ENCODE results near the gene PROS1. TPM values are rescaled to one million over a fixed set of nuclear protein-coding genes. Genes with fewer than 3 reads are reported as not detected.
"Not testable (repeated sequence)": the region's sequence is repeated elsewhere in the genome, so short reads cannot be mapped to it uniquely, and the experiment has no call there.

The PROS1 gene
- total RNA-seq, 1 donor from 2014 or later, result 12.0 TPM

GRCh38 chr3:93979850-93980676 lies 6.4 kb upstream of the PROS1 start, which contains the start of gene ARL13B:
Gene ARL13B (plus strand): TSS chr3:93980155. CDS start chr3:93980424, 269 bp downstream.
- Mint-ChIP-seq H3K4me1 (peaks cover 31% of the 10 kb centered on the region), H3K4me3 (peak within 1 kb of the TSS; percentile 90), H3K36me3 (ENCODE audit: low read depth) (no peaks in the 10 kb centered on the region), H3K27me3 (ENCODE audit: low read depth) (no peaks in the 10 kb centered on the region), H3K9me3 (no peaks in the 10 kb centered on the region), H3K27ac (ENCODE audit: unreplicated experiment) (peak within 1 kb of the TSS; percentile 95)
- no peak for TF ChIP-seq CTCF (conservative IDR thresholded peaks at IDR 0.05)
- DNase-seq (ENCODE audit: low read depth, low spot score), result peak; percentile 85

- Mint-ChIP-seq H3K27me3 (ENCODE audit: low read depth) (no peaks in the 10 kb centered on the region), H3K4me3 (no peak overlapping the region), H3K4me1 (peaks cover 13% of the 10 kb centered on the region), H3K36me3 (ENCODE audit: low read depth) (peaks cover 9% of the 10 kb centered on the region), H3K27ac (ENCODE audit: unreplicated experiment) (no peak overlapping the region), H3K9me3 (no peaks in the 10 kb centered on the region)
- no peak for DNase-seq (ENCODE audit: low read depth, low spot score)
- no peak for TF ChIP-seq CTCF (conservative IDR thresholded peaks at IDR 0.05)
Observed at GRCh38 chr3:93969997-93970396, 3.7 kb downstream of the PROS1 start.

- Mint-ChIP-seq H3K4me3 (no peak overlapping the region), H3K4me1 (peaks cover 13% of the 10 kb centered on the region), H3K27ac (ENCODE audit: unreplicated experiment) (no peak overlapping the region)
Observed at GRCh38 chr3:93969443-93969842, 4.3 kb downstream of the PROS1 start.

GRCh38 chr3:93965106-93965505 lies 8.6 kb downstream of the PROS1 start:
- H3K4me1 Mint-ChIP-seq; H3K27me3 Mint-ChIP-seq (ENCODE audit: low read depth); H3K9me3 Mint-ChIP-seq; H3K4me3 Mint-ChIP-seq; H3K27ac Mint-ChIP-seq (ENCODE audit: unreplicated experiment); DNase-seq (ENCODE audit: low read depth, low spot score): not testable (repeated sequence)
- H3K36me3 Mint-ChIP-seq (ENCODE audit: low read depth), result peaks cover 16% of the 10 kb centered on the region

More at GRCh38 chr3:93969443-93969842, 4.3 kb downstream of the PROS1 start:
- Mint-ChIP-seq H3K36me3 (ENCODE audit: low read depth) (peaks cover 12% of the 10 kb centered on the region), H3K9me3 (peaks cover 3% of the 10 kb centered on the region), H3K27me3 (ENCODE audit: low read depth) (no peaks in the 10 kb centered on the region)
- TF ChIP-seq CTCF (conservative IDR thresholded peaks at IDR 0.05), result no peak
- DNase-seq (ENCODE audit: low read depth, low spot score), result no peak

GRCh38 chr3:93962798-93963197 lies 10.9 kb downstream of the PROS1 start:
- no peak overlapping the region for H3K4me3 Mint-ChIP-seq
- H3K9me3 Mint-ChIP-seq, result peaks cover 3% of the 10 kb centered on the region
- peaks cover 18% of the 10 kb centered on the region for H3K36me3 Mint-ChIP-seq (ENCODE audit: low read depth)
- DNase-seq (ENCODE audit: low read depth, low spot score), result no peak
- H3K27me3 Mint-ChIP-seq (ENCODE audit: low read depth), result no peaks in the 10 kb centered on the region
- H3K4me1 Mint-ChIP-seq, result no peaks in the 10 kb centered on the region
- TF ChIP-seq CTCF (conservative IDR thresholded peaks at IDR 0.05), result no peak
- no peak overlapping the region for H3K27ac Mint-ChIP-seq (ENCODE audit: unreplicated experiment)

- no peak for DNase-seq (ENCODE audit: low read depth, low spot score)
- peaks cover 3% of the 10 kb centered on the region for H3K27me3 Mint-ChIP-seq (ENCODE audit: low read depth)
- H3K4me1 Mint-ChIP-seq, result no peaks in the 10 kb centered on the region
- H3K27ac Mint-ChIP-seq (ENCODE audit: unreplicated experiment), result no peak overlapping the region
- no peak for TF ChIP-seq CTCF (conservative IDR thresholded peaks at IDR 0.05)
- H3K9me3 Mint-ChIP-seq, result peaks cover 3% of the 10 kb centered on the region
- H3K4me3 Mint-ChIP-seq, result no peak overlapping the region
- H3K36me3 Mint-ChIP-seq (ENCODE audit: low read depth), result peaks cover 16% of the 10 kb centered on the region
Observed at GRCh38 chr3:93961489-93961888, 12.2 kb downstream of the PROS1 start.
